NCI-H345 treated with DMSO at 0.1 percent for 48 hours (cell line): ENCODE data around the gene WNT8A.
A peak's percentile ranks its signal among the peaks of the same experiment; 100 is the strongest.
"Not testable (repeated sequence)": the region's sequence is repeated elsewhere in the genome, so short reads cannot be mapped to it uniquely, and the experiment has no call there.

ENCODE experiments used
- DNase-seq: peaks from one replicate; lab custom pipeline; 2025; ENCODE audit not compliant: unreplicated experiment; lab: John Stamatoyannopoulos, UW

The WNT8A gene

GRCh38 chr5:138083702-138084101, at the start of gene WNT8A:
WNT8A (plus strand) TSS chr5:138084033; CDS start chr5:138084128, 95 bp downstream.
- no peak for DNase-seq

- DNase-seq, result peak; percentile 92
Observed at GRCh38 chr5:138035605-138036537, 48.0 kb upstream of the WNT8A start.

GRCh38 chr5:138037271-138037670, 46.6 kb upstream of the WNT8A start:
- no peak for DNase-seq

GRCh38 chr5:138037907-138038633, 45.8 kb upstream of the WNT8A start:
- no peak for DNase-seq

- DNase-seq, result no peak
Observed at GRCh38 chr5:138038826-138039225, 45.0 kb upstream of the WNT8A start.

GRCh38 chr5:138045283-138045682, 38.5 kb upstream of the WNT8A start:
- not testable (repeated sequence) for DNase-seq

- DNase-seq, result no peak
Observed at GRCh38 chr5:138051441-138052296, 32.2 kb upstream of the WNT8A start.

- not testable (repeated sequence) for DNase-seq
Observed at GRCh38 chr5:138052718-138053117, 31.1 kb upstream of the WNT8A start.

GRCh38 chr5:138053554-138053953, 30.3 kb upstream of the WNT8A start:
- no peak for DNase-seq

- DNase-seq, result no peak
Observed at GRCh38 chr5:138054206-138054605, 29.6 kb upstream of the WNT8A start.

GRCh38 chr5:138054847-138055558, 28.8 kb upstream of the WNT8A start:
- no peak for DNase-seq

GRCh38 chr5:138064526-138064925, 19.3 kb upstream of the WNT8A start:
- DNase-seq, result no peak

- no peak for DNase-seq
Observed at GRCh38 chr5:138065102-138065501, 18.7 kb upstream of the WNT8A start.

GRCh38 chr5:138067945-138068344, 15.9 kb upstream of the WNT8A start:
- DNase-seq, result no peak

GRCh38 chr5:138068742-138069600, 14.9 kb upstream of the WNT8A start:
- DNase-seq, result peak; percentile 60

GRCh38 chr5:138070026-138070425, 13.8 kb upstream of the WNT8A start:
- not testable (repeated sequence) for DNase-seq

- DNase-seq, result peak; percentile 48
Observed at GRCh38 chr5:138077064-138077696, 6.7 kb upstream of the WNT8A start.

GRCh38 chr5:138078006-138078643, 5.7 kb upstream of the WNT8A start:
- DNase-seq, result no peak

- no peak for DNase-seq
Observed at GRCh38 chr5:138082033-138082432, 1.8 kb upstream of the WNT8A start.
